Hepatocyte (in vitro differentiated cells): Measurements from ENCODE around the gene RNASEH2A.

ENCODE experiments used
- EZH2 ChIP-seq: fragments of 200-600 bp; sonication (generic); IDR thresholded peaks from 2 replicates; pipeline ENCODE4 v1.6.1; 2016; ENCODE audit warnings: antibody characterized with exemption, mild to moderate bottlenecking, borderline replicate concordance
- TF ChIP-seq, protein P1 (sequence below): fragments of 200-600 bp; sonication (generic); IDR thresholded peaks from 2 replicates; pipeline ENCODE4 v1.5.1; 2016; ENCODE audit warnings: antibody characterized with exemption, mild to moderate bottlenecking; ENCODE audit not compliant: poor library complexity

- TF ChIP-seq, protein P1, sequence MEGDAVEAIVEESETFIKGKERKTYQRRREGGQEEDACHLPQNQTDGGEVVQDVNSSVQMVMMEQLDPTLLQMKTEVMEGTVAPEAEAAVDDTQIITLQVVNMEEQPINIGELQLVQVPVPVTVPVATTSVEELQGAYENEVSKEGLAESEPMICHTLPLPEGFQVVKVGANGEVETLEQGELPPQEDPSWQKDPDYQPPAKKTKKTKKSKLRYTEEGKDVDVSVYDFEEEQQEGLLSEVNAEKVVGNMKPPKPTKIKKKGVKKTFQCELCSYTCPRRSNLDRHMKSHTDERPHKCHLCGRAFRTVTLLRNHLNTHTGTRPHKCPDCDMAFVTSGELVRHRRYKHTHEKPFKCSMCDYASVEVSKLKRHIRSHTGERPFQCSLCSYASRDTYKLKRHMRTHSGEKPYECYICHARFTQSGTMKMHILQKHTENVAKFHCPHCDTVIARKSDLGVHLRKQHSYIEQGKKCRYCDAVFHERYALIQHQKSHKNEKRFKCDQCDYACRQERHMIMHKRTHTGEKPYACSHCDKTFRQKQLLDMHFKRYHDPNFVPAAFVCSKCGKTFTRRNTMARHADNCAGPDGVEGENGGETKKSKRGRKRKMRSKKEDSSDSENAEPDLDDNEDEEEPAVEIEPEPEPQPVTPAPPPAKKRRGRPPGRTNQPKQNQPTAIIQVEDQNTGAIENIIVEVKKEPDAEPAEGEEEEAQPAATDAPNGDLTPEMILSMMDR, result no peak
- no peak for TF ChIP-seq EZH2
Measured at GRCh38 chr19:12793290-12794195, 12.8 kb upstream of the RNASEH2A start.
